DMS153 (cell line): ENCODE results near the gene CXorf49.
"Not testable (repeated sequence)": the region's sequence is repeated elsewhere in the genome, so short reads cannot be mapped to it uniquely, and the experiment has no call there.

Experiments used
- DNase-seq: peaks from one replicate; lab custom pipeline; 2025; lab: John Stamatoyannopoulos, UW

Gene CXorf49

DNA sequence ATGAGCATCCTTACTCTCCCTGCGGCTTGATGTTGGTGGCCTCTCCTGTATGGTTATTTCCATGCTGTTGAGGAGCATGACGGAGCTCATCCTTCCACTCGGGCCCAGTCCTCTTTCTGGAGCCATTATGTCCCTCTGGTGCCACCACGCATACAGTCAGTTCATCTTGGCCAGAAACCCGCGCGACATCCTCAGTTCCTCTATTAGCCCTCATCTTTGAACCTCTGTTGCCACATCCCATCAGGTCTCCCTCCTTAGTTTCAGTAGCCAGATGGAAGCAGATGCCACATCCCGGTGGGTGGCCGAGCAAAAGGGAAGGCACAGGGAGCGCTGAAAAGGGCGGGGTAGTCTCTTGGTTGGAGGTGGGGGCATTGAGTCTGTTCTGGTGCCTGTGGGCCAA, 46.1 kb downstream of the CXorf49 start:
- no peak for DNase-seq

DNA sequence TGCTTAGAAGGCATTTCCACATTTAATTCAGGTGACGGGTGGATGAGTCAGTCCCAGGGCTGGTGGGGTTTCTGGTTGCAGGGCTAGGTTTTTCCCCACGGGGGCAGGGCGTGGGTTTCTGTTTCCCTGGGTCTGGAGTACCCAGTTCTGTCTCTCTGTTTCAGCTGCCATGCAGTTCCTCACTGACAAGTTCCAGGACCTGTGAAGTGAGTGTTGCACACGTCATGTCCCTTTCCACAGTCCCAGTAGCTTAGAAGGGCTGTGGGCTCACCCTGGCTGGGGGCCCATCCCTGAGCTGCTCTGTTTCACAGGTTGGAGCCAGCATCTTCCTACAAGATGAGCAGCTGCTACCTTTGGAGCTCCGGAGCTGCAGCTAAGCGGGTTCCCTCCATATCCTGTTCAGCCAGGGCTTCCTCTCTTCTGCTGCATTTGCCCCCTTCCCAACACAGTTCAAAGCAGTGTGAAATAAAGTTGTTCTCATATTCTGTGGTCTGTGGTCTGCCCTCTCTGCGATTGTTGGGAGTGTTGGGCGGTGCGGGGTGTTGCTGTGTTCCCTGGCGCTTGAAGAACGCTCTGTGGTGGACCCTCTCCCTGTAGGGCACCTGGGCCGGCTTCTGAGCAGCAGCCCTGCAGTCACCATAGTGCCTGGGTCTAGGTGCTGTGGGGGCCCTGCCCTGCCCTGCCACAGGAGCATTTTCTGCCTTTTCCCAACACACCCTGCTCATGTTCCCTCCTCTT, 46.9 kb downstream of the CXorf49 start:
- DNase-seq: no peak

DNA sequence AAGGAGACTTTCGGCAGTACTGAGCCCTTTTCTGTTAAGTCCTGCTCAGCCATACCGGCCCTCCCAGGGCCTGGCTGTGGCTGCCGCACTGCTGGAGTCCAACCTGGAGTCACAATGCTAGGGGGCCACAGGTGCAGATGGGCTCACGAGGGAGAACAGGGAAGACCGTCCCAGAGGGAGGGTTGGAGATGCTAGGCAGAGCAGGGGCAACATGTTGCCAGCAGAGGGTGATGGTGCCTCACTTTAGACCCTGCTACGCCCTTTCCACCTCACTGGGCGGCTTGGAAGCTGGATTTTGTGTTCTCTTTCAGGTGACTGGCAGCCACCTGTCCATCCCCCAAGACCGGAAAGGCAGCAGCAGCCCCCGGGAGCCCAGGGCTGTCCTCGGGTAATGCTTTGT, 48.1 kb downstream of the CXorf49 start:
- DNase-seq: not testable (repeated sequence)

DNA sequence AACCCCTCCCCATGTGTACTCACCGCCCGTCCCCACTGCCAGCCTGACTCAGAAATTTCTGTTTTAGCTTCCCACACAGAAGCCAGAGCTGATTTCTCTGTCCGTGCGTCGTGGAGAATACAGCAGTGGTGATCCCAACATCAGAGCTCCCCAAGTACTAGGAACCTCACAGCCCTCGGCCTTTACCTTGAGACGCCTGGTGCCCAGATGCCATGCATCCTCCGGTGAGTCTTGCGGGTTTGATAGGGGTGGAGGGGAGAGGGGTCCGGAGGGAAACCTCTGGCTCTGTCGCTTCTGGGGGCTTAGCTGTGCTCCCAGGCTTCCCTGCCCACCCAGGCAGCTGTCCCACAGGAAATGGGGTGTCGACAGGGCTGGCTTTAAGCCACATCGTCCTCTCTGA, 48.6 kb downstream of the CXorf49 start:
- no peak for DNase-seq

DNA sequence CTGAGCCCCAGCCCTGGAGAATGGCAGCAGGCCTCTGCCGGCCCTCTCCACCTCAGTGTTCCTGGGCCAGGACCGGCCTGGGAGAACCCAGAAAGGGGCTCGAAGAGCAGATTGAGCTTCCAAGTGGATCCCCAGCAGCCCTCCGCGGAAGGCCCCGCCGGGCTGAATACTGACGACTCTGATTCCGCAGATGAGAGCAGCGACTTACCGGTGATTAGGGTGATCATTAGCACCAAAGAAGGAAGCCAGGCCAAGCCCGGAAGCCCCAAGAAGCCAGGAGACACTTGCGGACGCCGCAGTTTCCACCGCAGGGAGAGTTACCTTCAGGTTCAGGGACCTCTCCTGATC, 49.9 kb downstream of the CXorf49 start:
- no peak for DNase-seq

DNA sequence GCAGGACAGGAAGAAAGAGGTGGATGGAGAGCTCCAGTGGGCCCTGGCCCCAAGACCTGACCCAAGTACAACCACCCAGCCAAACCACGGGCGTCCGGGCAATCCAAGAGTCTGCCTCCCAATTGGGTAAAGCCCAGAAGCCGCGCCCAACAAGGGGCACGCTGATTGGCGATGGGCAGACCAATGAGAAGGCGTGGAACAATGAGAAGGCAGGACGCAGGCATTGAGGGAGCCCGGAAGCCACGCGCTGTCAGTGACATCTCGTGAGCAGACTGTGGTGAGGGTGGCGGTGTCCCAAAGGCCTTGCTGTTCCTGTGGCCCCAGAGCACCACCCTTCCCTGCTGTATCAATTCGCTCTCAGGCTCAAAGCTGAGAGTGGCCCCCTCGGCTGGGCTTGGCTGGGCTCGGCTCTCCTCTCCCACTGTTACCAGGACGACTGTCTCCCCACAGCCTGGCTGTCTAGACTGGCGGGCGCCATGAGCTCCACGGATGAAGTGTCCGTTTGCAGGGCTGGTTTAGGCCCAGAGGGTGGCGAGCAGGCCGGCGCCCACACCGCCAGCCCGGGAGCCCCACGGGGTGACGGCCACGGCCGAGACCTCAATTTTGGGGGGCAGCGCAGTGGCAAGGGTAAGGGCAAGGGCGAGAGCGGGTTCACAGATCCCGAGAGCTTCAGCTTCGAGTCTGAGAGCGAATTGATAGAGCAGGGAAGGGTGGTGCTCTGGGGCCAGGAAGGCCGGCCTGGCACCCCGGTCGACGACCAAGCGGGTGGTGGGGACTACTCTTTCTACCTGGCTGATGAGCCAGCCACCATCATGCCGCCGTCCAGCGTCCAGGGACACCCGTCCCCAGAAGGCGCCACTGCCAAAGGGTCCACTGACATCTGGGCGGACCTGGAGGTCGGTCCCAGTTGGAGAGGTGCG, 50.5 kb downstream of the CXorf49 start, which contains the start of gene LOC101059915:
LOC101059915 (plus strand) TSS at position 219 of the 920 bp plus-strand sequence.
- no peak for DNase-seq

DNA sequence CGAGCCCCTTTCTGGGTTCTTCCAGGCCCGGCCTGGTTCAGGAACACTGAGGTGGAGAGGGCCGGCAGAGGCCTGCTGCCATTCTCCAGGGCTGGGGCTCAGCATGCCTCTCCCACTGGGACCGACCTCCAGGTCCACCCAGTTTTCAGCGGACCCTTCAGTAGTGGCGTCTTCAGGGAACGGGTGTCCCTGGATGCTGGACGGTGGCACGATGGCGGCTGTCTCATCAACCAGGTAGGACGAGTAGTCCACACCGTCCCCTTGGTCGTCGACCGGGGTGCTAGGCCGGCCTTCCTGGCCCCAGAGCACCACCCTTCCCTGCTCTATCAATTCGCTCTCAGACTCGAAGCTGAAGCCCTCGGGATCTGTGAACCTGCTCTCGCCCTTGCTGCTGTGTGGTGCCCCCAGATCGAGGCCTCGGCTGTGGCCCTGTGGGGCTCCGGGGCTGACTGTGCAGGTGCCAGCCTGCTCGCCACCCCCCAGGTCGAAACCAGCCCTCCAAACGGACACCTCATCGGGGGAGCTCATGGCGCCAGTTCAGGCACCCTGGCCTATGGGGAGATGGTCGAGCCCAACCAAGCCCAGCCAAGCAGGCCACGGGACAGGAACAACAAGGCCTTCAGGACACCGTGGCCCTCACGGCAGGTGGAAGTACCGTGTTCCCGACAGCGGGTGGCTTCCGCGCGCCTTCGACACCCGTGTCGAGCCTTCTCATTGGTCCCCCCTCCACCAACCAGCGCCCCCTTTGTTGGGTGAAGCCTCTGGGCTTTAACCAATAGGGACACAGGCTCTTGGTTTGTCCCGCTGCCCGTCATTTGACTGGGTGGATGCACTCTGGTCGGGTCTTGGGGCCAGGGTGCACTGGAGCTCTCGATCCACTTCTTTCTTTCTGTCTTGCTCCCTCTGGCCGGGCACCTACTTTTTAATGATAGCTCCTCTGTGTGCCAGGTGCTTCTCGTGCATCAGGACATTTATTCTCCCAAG, 51.6 kb downstream of the CXorf49 start:
- no peak for DNase-seq

DNA sequence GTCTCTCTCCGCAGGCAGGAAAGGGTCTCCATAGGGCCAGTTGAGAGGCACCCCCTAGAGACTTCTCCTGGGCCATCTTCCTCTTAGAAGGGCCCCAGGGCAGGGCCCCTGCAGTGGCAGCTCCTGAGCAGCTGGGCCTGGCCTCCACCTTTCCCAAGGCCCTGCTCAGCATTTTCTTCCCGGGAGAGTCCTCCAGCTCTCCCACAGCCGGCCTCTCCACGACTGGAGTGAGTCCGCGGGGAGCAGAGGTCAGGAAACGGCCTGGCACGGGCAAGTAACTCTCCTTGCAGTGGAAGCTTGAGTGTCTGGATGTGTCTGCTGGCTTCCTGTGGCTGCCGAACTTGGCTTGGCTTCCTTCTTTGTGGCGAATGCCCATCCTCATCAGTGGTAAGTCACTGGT, 52.3 kb downstream of the CXorf49 start:
- DNase-seq: no peak

DNA sequence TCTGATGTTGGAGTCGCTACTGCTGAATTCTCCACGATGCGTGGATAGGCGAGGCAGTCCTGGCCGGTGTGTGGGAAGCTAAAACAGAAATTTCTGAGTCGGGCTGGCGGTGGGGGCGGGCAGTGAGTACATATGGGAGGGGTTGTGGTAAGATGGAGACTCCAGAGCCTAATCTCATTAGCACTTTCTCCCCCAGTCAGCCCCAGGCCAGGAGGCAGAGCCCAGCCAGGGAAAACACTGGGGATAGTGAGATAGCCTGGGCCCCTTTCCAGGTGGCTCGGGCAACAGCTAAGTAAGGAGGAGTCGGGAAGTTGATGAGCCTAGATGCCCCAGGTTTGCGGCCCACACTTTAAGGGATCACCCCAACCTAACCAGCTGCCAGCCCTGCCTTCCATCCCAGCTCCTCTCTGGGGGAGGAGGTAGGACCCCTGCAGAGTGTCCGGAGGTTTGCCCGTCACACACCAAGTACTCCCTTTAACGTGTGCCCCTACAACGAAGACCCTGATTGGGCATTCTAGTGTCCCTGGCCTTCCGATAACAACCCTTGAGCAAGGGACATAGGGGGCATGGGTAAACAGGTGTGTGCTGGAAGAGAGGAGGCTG, 53.1 kb downstream of the CXorf49 start:
- no peak for DNase-seq
